Heart right ventricle (tissue), 16 donors: Measurements from ENCODE around the gene OR1L8. TPM values are rescaled to one million over a fixed set of nuclear protein-coding genes. Genes with fewer than 3 reads are reported as not detected.

Experiments used
- ATAC-seq, 8 donors: fragments of 200-7000 bp; cut with Tn5 transposase; one replicate each; pipeline ENCODE4 v1.9.1; 2020; ENCODE audit warnings: mild to moderate bottlenecking in 8 of 8, moderate library complexity in 8 of 8, moderate number of reproducible peaks in 1 of 8
- DNase-seq, 2 donors: peaks; one replicate each; pipeline ENCODE4 v3.0.0-alpha.2; 2020
- H3K27ac ChIP-seq, 10 donors: fragments of 200-600 bp; sonication (generic) in 2 of 10; one replicate each; pipeline versions ENCODE4 v1.5.0 to v1.8.0; 2020 to 2022; ENCODE audit warnings: mild to moderate bottlenecking in 3 of 10
- H3K27me3 ChIP-seq, 7 donors: fragments of 200-600 bp; one replicate each; pipeline ENCODE4 v1.8.0; 2021 to 2022; ENCODE audit warnings: mild to moderate bottlenecking in 2 of 7
- H3K36me3 ChIP-seq, 9 donors: fragments of 200-600 bp; sonication (generic) in 1 of 9; one replicate each; pipeline versions ENCODE4 v1.5.0 to v1.8.0; 2020 to 2022; ENCODE audit warnings: mild to moderate bottlenecking in 2 of 9
- H3K4me1 ChIP-seq, 9 donors: fragments of 200-600 bp; sonication (generic) in 1 of 9; one replicate each; pipeline versions ENCODE4 v1.5.0 to v1.8.0; 2020 to 2022; ENCODE audit warnings: mild to moderate bottlenecking in 4 of 9
- H3K4me3 ChIP-seq, 10 donors: fragments of 200-600 bp; sonication (generic) in 2 of 10; one replicate each; pipeline versions ENCODE4 v1.5.0 to v1.8.0; 2020 to 2022; ENCODE audit warnings: mild to moderate bottlenecking in 7 of 10, moderate library complexity in 2 of 10
- H3K9me3 ChIP-seq, 11 donors: fragments of 200-600 bp in 10 of 11; sonication (generic) in 2 of 11; one replicate each; pipeline versions ENCODE4 v1.5.0 to v1.8.0; 2013 to 2022; ENCODE audit warnings: mild to moderate bottlenecking in 2 of 11, control low read depth in 1 of 11, moderate library complexity in 1 of 11
- CTCF ChIP-seq, 9 donors: fragments of 200-600 bp; sonication (generic) in 2 of 9; IDR thresholded peaks; one replicate each; pipeline versions ENCODE4 v1.5.0 to v1.8.0; 2021 to 2022; ENCODE audit warnings: antibody characterized with exemption in 9 of 9, mild to moderate bottlenecking in 5 of 9, moderate library complexity in 1 of 9
- WGBS, 2 donors: extraction: QIAGEN DNeasy Blood & Tissue Kit; methylation state at CpG; one replicate each; pipeline ENCODE4 v1.1.7; 2013; ENCODE audit warnings: inconsistent platforms in 1 of 2; 5-methylcytosine and 5-hydroxymethylcytosine counted together
- intact Hi-C, 10 donors: fragments of 100-400 bp; cut with DNase I; formaldehyde crosslinking; loops; one replicate each; pipeline versions ENCODE4 v1.11.1 to v1.14.2; 2022
- polyA plus RNA-seq, 2 donors: library from polyadenylated mRNA; stranded (reverse); fragments of 200-250 nt; gene quantifications; one replicate each; pipeline ENCODE4 v1.2.3, GENCODE V29; 2013
- total RNA-seq, 10 donors: library from RNA; stranded (reverse); fragmentation: NEBNext Ultra II Directional in 3 of 10; extraction: Animal tissue kit (Norgen Biotek cat#: 25700) in 3 of 10; gene quantifications; one replicate each; pipeline versions ENCODE4 v1.2.1 to v1.2.4, GENCODE V29; 2021 to 2023
- donor health status: Arrhythmogenic right ventricular cardiomyopathy.
- donor health status: ischemic (EF 13 %, LVEDD 7.1; RV severe dilation, severe dysfunction).
- donor health status: healthy with polysubstance abuse.
- donor health status: DM: no; HTN: yes; CAD: no.
- donor health status: DM: no; HTN: no; CAD: no.
- donor health status: ischemic (EF 25% LVEDD 6.9; RV normal size, moderate dysfunction).
- donor health status: ischemic (EF 25% LVEDD 5.7; RV mildly dilated, moderate dysfunction).
- donor health status: healthy.
- donor health status: DM: yes; HTN: yes; CAD: no.
- donor health status: Ischemic cardiomyopathy.
- donor health status: ischemic (EF 35%, LVEDD 5.7; RV mildly dilated, moderate dysfunction).
- donor health status: nonischemic (EF 11% LVEDD 7.7; RV severe dilation, severe dysfunction).
- donor health status: DM: yes; HTN: yes; CAD: no.
- donor health status: PGD.
- donor health status: ischemic (EF 29% LVEDD 5.4; RV normal size, mild dysfunction).
- donor health status: nonischemic (EF 23%, LVEDD 6.1; RV moderate dilation, normal function).

Gene OR1L8
- total and polyA plus RNA-seq, 12 donors: 0.04 to 0.45 TPM; not detected in 10

- 86 to 90% methylated on average over 4 of the region's 4 CpGs for WGBS, 2 donors
Measured at GRCh38 chr9:122567901-122568300, 15.3 kb downstream of the OR1L8 start.

GRCh38 chr9:122562134-122562760 is 20.9 kb downstream of the OR1L8 start:
- no peak for ATAC-seq
- H3K9me3 ChIP-seq: peaks cover 0 to 22% (median 6%) of the 10 kb centered on the region in 11 donors
- H3K36me3 ChIP-seq: no peaks in the 10 kb centered on the region
- no peak overlapping the region for H3K4me3 ChIP-seq
- H3K4me1 ChIP-seq: no peaks in the 10 kb centered on the region
- 40 to 41% methylated on average over 9 of the region's 9 CpGs for WGBS, 2 donors
- TF ChIP-seq CTCF (IDR thresholded peaks at IDR 0.05): no peak
- no peak for DNase-seq
- H3K27ac ChIP-seq: no peak overlapping the region
- intact Hi-C loops: no loop called here
- peaks cover 0 to 11% (median 0%) of the 10 kb centered on the region in 7 donors for H3K27me3 ChIP-seq

More at GRCh38 chr9:122567901-122568300, 15.3 kb downstream of the OR1L8 start:
- TF ChIP-seq CTCF (IDR thresholded peaks at IDR 0.05): no peak
- Histone ChIP-seq H3K4me1 (no peaks in the 10 kb centered on the region), H3K27ac (no peak overlapping the region), H3K9me3 (peaks cover 0 to 12% (median 0%) of the 10 kb centered on the region in 11 donors), H3K4me3 (no peak overlapping the region), H3K27me3 (peaks cover 0 to 11% (median 0%) of the 10 kb centered on the region in 7 donors), H3K36me3 (no peaks in the 10 kb centered on the region)
- no peak for ATAC-seq
- DNase-seq: no peak
- intact Hi-C loops: no loop called here

- TF ChIP-seq CTCF (IDR thresholded peaks at IDR 0.05): no peak
- intact Hi-C loops: no loop called here
Measured at GRCh38 chr9:122561446-122561845, 21.7 kb downstream of the OR1L8 start.

GRCh38 chr9:122552812-122553211 is 30.4 kb downstream of the OR1L8 start, which contains the start of gene OR1N2:
OR1N2 (plus strand) TSS chr9:122553112; CDS start chr9:122553212, 100 bp downstream.
- no peak within 1 kb of the TSS for H3K27ac ChIP-seq
- peaks cover 0 to 9% (median 0%) of the 10 kb centered on the region in 11 donors for H3K9me3 ChIP-seq
- H3K4me1 ChIP-seq: no peaks in the 10 kb centered on the region
- intact Hi-C loops: no loop called here
- no peaks in the 10 kb centered on the region for H3K36me3 ChIP-seq
- DNase-seq (no peak), ATAC-seq (no peak)
- peaks cover 0 to 6% (median 0%) of the 10 kb centered on the region in 7 donors for H3K27me3 ChIP-seq
- WGBS, 2 donors: 60 to 75% methylated on average over 2 of the region's 2 CpGs
- no peak for TF ChIP-seq CTCF (IDR thresholded peaks at IDR 0.05)
- H3K4me3 ChIP-seq: no peak within 1 kb of the TSS

More at GRCh38 chr9:122561446-122561845, 21.7 kb downstream of the OR1L8 start:
- Histone ChIP-seq H3K36me3 (no peaks in the 10 kb centered on the region), H3K27ac (no peak overlapping the region), H3K4me3 (no peak overlapping the region), H3K27me3 (peaks cover 0 to 11% (median 0%) of the 10 kb centered on the region in 7 donors), H3K4me1 (no peaks in the 10 kb centered on the region), H3K9me3 (peaks cover 0 to 22% (median 6%) of the 10 kb centered on the region in 11 donors)
- ATAC-seq (no peak), DNase-seq (no peak)
- 78 to 80% methylated on average over 4 of the region's 4 CpGs for WGBS, 2 donors
